ENCODE results near the gene TNIK.

Gene TNIK

DNA sequence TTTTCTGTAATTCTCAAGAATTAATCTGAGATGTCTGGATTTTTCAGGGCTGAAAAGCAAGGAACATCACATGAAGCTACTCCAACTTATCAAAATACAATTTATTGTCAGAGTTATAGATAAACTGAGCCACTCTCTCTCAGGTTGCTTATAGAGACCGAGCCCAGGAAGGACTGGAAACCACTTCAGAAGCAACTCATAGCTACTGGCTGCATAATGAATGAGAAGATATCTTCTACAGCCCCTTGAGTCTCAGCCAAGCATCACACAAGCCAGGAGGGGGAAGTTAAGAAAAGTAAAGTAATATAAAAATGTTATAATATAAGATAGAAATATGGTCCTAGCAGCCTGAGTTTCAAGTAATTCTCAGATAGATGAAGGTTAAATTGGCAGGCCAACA is 186.0 kb downstream of the TNIK start:
- no peak for DNase-seq

DNA sequence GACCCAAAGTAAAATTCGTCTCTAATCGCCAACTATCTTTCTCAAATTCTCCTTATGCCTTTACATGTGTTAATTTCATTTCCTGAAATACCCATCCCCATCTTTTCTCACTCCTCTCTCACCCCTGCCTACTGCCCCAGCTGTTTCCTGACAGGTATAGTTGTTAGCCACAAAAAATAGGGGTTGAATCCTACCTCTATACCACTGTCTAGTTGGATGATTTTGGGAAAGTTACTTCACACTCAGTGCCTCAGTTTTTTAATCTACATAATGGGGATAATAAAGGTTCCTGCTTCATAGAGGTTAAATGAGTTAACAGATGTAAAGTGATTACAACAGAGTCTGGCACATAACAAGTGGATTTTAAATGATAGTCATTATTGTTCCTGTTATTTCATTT is 189.7 kb downstream of the TNIK start:
- no peak for DNase-seq

DNA sequence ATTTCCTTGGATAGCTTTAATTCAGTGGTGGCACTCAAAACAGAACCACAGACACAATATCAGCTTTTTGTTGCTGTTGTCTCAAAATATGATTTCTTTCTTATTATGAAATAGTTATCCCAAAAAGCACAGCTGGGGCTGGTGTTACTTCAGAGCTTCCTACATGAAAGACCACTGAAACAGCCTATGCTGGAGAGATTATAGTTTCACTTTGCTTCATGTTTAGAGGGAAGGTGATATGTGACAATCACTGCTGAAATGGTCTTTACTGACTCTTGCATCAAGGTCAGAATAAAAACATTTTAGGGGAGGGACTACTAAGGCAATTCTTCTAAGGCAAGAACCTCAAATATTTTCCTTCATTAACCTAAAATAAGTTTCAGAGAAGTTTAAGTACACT is 190.7 kb downstream of the TNIK start:
- no peak for DNase-seq

DNA sequence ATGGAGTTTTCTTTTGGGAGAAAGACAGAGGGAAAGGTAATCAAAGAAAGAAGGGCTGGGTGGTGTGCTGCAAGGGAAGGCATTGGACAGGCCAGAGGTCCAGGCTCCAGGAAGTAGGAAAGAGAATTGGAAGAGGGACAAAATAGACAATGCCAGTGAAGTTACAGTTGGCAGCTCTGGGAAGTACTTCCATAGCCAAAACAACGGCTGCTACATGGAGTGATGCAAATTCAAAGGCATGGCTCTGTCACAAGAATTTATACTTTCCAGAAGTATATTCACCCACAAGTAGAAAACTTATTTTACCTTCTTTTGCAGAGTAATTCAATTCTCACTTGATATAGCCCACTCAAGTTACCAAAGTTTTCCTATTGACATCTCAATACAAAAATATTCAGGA is 191.5 kb downstream of the TNIK start:
- DNase-seq = no peak

DNA sequence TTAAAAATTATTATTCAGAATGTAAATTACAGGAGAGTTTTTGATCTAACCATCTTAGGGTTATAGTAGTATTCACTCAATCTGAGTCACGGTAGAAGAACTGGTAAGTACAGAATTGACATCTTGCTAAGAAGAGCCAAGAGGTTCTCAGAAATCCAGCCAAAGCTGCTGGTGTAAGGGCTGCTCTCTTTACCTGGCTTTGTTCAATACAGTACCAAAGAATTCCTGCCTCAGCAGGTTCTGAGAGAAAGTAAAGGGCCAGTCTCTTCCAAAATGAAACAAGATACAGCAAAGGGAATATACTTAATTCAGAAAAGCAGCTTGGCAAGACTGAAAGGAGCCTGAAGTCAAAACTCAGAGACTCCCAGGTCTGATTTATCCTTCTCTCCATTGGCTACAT is 193.1 kb downstream of the TNIK start:
- DNase-seq = no peak

DNA sequence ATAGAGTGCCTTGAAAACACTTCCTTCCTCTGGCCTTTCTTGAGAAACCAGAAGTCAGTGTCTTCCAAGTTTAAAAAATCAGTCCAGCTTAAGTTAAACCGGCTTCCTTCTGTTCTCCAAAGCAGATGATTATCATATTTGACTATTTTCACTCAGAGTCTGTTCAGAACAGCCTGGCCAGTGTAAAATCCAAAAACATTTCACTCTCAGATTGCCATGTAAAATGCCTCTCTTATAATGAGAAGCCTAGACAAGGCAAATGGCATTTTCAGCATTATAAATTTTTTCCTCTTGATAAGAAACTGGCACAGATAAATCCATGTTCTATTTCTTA is 193.5 kb downstream of the TNIK start:
- DNase-seq = no peak

DNA sequence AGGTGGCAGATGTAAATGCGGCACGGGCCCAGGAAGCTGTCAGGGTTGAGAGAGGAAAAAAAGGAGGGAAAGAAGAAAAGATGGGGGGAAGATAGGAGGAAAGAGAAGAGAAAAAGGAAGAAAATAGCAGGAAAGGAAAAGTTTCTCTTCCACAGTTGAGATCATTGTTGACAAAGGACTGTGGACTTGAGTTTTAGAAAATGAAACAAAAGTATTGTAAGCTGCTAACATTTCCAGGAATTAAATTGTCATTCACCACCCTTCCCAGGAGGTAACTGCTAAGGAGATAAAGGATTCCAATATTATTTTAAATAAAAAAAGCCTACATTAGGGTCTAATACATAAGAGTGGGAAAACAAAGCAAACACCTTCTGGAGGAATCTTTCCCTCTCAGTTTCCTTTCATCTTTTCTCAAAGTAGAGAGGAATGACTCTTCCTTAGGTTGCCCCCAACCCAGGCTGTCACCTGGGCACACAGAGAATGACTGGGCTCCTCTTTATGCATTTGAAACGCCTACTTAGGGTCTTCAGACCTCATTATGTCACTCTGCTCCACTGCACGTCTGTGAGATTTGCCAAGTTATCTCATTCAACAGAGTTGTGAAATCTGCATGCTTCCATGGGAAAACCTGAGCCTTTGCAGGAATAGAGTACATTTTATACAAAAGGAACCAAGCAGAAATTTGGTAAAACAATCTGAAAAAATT is 194.0 kb downstream of the TNIK start:
- DNase-seq = no peak

DNA sequence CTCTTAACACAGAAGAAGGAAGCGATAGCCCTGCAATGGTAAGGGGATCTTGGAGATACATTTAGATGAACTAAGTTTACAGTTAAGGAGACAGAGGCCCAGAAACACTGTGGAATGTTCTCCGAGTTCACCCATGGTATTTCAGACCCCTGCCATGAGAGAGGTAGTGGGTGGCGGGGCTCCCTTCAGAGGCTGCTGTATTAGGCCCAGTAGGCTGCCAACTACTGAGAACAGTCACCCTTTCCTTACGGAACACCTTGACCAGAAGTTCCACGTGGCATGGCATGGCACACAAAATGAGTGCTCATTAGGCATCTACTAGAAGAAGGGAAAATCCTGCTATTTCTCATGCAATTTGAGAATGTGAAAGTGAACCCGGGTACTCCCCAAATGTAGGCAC is 195.4 kb downstream of the TNIK start:
- DNase-seq = no peak

DNA sequence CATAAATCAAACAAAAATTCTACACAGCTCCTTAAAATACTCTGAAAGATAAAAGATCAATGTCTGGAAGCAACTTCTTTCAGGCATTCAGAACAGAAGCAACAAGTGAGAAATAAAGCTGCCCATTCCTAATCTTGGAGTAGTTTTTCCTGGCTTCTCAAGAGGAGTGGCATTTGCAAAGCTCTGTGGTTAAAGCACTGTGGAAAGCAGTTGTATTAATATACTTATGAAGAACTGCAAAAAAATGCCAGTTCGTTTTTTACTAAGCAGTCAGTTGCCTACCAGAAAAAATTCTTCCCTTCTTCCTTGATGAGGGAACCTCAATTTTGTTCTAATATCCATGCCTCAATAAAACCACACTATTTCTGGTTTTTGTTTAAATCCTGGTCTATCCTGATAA is 197.8 kb downstream of the TNIK start:
- DNase-seq = no peak

DNA sequence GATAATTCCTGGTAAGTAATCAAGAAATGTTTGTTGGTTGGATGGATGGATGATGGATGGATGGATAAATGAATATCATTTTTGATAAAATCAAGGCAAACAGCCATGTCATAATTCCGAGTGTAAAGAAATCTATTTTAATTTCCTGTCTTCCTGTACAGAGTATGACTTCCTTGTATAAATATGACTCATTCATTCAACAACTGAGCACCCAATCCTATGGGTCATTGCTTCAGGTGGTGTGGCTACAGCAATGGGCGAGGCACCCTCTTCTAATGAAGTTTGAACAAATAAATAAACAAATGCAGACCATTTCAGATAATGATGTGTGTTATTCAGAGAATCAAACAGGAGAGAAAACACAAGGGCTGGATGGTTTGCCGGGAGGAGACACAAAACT is 198.7 kb downstream of the TNIK start:
- DNase-seq = no peak

DNA sequence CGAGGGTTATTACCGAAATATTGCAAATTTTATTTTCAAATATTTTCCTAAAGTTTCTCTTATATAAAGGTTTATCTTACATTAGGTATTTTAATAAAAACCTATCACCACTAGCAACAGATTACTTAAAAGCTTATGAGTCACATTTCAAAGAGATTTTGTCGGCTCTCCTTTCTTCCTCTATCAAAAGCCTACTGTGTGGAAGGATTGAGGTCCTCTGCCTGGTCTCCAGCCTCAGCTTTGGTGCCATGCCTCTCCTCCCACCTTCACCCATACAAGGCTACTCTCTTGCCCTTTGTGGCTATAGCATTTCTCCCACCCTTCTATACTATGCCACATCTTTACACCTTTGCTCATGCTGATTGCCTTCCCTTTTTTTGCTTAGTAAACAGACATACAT is 199.3 kb downstream of the TNIK start:
- DNase-seq = no peak

DNA sequence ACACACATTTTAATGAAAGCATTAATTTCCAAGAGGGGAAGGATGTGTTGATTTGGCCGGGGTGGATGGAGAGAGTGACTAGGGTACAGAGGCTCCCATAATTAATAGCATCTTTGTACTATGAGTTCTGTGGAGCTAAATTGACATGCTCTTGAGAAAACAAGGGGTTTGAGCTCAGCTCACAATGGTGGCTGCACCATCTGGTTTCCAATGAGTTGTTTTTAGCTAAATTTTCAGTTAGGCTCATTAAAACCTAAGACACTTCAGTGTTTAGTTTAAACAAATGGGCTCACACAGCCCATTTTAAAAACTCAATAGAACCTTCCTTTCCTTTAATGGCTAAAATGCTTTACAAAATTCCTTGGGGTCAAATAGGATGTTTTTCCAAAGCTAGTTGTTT is 199.7 kb downstream of the TNIK start:
- no peak for DNase-seq

DNA sequence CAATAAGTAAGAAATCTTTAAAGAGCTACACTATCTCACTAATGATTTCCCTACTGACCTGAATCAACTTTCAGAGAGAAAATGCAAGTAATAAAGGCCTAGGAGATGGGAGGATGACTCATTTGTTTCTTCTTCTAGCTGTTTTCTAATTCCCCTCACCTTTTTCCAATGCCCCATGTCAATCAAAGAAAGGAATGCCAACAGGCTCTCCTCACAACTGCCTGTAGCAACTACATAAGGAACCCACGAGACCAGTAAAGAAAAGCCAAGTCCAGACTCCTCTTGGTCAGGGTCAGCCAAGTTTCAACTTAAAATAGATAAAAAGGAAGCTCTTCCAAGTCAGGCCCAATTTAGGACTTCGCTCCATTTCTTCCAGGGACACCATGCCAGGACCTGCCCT is 201.9 kb downstream of the TNIK start:
- DNase-seq = no peak

DNA sequence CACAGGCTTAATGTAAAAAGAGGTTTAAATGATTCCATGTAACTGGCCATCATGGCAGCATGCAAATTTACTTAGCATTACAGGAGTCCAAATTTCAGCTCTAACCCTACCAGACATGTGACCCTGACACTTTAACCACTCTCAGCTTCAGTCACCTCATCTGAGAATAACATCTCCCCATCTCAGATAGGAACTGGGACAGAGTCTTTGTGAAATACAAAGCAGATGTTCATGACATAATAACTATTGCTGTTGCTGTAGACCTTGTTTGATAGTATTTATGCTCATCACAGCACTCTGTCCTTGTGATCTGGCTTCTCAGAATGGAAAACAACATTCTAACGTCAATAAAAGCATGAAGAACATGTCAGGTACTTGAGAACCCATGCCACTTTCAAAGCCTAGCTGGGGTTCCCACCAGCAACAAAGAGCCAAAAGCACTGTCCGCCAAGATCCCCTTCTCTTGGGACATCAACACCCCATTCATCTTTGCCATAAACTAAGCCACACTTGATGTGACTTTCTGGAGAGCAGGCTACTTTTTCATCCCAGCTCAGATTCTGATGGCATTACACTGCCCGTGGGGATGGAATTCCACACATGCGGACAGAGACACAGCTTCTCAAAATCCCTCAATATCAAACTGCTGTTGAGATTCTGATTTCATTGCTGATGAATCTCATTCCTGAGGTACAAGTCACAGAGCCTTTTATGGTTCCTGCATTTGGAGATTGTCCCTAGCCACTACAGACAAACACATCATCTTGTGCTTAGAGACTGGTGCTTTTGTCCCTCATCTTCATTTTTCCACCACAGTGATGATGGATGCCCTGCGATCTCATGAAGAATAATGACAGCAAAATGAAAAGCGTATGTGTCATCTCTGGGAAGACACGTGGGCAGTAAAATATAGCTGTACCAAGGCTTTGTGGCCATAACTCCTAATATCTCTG is 202.7 kb downstream of the TNIK start:
- DNase-seq = no peak

DNA sequence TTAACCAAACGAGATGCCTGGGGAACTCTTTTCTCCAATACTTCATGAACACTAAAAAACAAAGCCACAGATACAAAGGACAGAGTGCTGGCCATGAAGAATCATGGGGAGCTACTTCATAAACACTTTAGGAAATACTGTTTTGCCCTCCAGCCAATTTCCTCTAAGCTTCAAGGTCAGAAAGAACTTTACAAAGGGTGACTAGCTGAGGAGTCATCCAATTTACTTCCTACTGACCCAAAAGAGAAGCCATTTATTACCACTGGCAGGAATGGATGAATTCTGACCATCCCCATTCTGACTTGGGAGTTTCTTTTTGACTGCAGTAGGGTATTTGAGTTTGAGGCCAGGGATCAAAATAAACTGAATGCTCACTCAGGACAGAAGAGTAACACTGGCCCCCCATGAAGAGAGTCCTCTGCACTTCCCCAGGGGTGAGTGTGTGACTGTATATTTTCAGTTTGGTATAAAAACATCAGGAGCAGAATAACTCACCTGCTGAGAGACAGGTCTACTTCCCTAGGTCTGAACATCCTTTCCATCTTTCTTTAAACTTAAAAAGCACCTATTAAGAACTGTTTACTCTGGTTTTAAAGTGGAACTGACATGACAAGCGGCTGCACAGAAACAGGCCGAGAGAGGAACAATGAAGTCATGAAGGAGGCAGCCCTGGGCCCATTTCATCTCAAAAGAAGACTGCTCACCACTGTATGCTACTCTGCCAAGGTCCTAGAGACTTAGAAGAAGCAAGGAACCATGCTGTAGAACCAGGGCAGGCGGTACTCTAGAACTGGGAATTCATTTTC is 203.6 kb downstream of the TNIK start:
- no peak for DNase-seq

DNA sequence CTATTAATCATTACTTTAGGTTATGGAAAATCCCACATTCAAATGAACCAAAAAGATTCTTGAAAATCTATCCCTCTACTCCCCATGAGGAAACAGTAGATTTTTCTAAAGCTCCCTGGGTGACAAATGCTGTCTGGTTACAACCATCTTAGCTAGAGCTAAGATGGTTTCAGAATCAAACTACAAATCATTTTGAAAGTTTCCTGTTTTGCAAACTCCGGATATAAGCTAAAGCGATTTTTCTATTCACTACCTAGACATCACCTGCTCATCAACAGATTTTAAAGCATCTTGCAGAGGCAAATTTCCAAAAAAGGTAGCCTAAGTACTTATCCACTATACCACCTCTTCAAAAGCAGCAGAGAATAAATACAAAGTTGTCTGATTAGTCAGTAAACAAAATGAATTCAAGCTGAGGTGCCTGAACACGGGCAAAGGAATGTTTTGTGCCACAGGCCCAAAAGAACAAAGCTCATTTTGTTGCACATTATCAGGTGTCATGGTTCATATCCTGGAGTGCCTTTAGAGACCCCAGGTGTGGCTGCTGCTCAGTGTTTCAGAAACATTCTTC is 204.9 kb downstream of the TNIK start:
- DNase-seq = no peak

DNA sequence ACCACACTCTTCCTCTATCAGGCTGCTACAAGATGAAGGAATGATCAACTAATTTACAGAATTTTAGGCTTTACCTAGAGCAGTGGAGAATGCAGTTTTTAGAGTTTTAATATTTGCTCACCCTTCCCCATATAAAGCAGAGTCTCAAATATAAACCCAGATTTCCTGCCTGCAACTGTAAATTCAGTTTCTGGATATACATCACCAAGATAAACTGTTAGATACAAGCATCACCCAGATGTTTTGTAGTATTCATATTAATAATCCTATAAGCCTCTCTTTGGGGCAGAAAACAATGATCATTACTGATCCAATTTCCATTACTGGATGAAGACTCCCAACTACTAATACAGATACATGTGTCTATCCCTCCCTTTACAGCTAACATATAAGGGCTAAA is 205.9 kb downstream of the TNIK start:
- no peak for DNase-seq

DNA sequence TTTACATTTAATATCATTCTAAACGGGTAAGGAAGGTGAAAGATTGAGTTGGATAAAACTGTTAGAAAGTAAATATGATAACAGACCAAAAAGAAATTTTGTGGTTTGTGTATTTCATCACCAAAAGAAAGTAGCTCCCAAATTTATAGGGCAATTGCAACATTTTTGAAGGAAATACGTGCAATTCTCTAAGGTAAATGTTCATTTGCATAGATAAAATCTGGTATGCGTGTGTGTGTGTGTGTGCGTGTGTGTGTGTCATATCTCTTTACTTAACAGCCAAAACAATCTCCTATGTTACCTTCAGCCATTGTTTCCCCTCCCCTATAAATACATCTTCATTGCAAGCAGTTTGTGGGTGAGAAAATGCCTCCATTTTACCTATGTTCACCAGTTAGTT is 208.4 kb downstream of the TNIK start:
- no peak for DNase-seq

DNA sequence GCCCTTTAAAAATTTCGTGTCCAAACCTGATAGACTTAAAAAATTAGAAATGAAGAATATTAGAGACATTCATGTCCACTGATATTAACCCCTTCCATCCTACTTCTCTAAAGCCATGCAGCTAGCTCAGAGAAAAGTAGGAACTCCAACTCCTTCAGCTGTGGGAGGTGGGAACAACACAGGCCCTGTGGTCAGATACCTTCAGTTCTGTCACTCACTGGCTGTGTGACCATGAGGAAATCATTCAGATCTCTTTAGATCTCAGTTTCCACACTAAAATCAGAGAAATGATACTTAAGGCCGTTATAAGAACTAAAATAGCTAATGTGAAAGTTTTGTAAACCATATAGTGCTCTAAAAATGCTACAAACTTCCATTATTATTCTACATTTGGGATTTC is 209.8 kb downstream of the TNIK start:
- no peak for DNase-seq

DNA sequence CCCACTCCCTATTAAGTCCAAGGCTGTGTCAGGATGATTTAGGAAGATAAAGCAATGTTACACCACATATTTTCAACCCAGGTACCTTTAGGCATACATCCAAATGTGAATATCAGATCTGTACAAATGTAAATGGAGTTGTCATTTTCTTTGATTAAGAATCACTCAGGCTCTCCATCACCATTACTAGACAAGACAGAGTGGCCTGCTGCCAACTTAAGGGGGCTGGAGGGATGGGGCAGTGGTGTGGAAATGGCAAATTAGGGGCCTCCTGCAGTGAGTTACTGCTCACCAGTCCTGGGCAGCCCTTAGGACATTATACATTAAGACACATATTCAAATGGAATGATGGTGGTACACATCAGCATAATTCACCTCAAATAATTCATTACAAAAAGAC is 211.0 kb downstream of the TNIK start:
- DNase-seq = no peak

DNA sequence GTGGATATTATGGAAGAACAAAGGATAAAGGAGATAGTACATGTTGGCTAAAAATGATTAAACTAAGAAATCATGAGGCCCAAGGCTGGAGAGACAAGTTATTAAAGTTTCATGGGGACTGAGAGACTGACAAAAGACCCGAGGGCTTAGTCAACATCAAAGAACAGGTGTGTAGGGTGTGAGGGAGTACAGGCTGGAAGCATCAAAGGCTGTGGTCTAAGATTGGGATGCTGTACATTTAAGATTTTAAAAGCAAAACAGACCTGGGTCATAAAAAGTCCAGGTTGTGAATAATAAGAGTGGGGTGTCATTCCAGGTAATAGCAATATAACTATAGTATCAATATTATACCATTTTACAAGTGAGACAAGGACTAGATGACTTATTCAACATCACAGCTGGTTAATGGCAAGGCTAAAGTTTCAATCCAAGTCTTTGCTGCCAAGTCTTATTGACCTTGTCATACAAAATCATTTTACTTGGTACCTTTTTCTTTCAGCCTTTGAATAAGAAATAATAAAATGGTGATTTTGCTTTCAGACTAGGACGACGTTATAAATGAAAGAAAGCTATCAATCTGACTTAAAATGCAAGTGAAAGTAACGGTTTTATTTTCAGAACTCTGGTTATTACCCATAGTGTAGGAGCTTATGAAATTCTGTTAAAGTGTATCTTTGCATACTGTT is 211.6 kb downstream of the TNIK start:
- no peak for DNase-seq

All from NCI-H1930 (cell line).